OCI-LY7 (cell line): ENCODE data around the gene SOX5.

ENCODE experiments used
- EZH2phosphoT487 ChIP-seq: fragments of 200-600 bp; sonication (generic); IDR thresholded peaks from 2 replicates; pipeline ENCODE4 v1.6.1; 2018; ENCODE audit warnings: low read depth, borderline replicate concordance, mild to moderate bottlenecking, mixed run types, antibody characterized with exemption, low read length, moderate library complexity, mixed read lengths
- TF ChIP-seq, protein P1 (sequence below): fragments of 200-600 bp; sonication (generic); conservative IDR thresholded peaks from 2 replicates; pipeline ENCODE4 v1.5.1; 2014; ENCODE audit warnings: mild to moderate bottlenecking, antibody characterized with exemption, low read length, moderate library complexity, mixed read lengths

DNA sequence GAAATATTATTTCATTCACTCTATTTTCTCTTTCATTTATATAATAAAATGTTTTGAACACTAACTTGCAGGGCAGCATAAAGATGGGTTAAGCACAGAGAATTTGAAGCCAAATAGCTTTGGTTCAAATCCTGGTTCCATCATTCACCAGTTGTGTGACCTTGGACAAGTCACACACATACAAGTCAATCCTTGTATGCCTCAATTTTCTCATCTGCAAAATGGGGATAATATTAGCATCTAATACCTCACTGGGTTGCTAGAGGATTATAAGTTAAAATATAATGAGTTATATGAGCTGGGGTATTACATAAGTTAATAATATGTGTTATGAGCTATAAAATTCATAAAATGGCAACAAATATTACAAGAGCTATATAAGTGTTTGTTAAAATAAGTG is 94.9 kb downstream of the SOX5 start:
- TF ChIP-seq, protein P1, sequence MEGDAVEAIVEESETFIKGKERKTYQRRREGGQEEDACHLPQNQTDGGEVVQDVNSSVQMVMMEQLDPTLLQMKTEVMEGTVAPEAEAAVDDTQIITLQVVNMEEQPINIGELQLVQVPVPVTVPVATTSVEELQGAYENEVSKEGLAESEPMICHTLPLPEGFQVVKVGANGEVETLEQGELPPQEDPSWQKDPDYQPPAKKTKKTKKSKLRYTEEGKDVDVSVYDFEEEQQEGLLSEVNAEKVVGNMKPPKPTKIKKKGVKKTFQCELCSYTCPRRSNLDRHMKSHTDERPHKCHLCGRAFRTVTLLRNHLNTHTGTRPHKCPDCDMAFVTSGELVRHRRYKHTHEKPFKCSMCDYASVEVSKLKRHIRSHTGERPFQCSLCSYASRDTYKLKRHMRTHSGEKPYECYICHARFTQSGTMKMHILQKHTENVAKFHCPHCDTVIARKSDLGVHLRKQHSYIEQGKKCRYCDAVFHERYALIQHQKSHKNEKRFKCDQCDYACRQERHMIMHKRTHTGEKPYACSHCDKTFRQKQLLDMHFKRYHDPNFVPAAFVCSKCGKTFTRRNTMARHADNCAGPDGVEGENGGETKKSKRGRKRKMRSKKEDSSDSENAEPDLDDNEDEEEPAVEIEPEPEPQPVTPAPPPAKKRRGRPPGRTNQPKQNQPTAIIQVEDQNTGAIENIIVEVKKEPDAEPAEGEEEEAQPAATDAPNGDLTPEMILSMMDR: no peak
- TF ChIP-seq EZH2phosphoT487: no peak
